ENCODE data around the gene TCOF1.
"Not testable (repeated sequence)": the region's sequence is repeated elsewhere in the genome, so short reads cannot be mapped to it uniquely, and the experiment has no call there.

The TCOF1 gene

GRCh38 chr5:150407096-150407720 is 49.7 kb downstream of the TCOF1 start:
- DNase-seq: no peak

GRCh38 chr5:150408231-150408943 is 50.9 kb downstream of the TCOF1 start:
- DNase-seq: no peak

- DNase-seq: peak; percentile 27
Observed at GRCh38 chr5:150409638-150410523, 52.4 kb downstream of the TCOF1 start.

- peak; percentile 26 for DNase-seq
Observed at GRCh38 chr5:150410524-150411244, 53.2 kb downstream of the TCOF1 start.

GRCh38 chr5:150411245-150411979 is 53.9 kb downstream of the TCOF1 start:
- no peak for DNase-seq

GRCh38 chr5:150412319-150413175 is 55.0 kb downstream of the TCOF1 start, which contains the start of gene CD74:
Gene CD74, minus strand, starts transcription at chr5:150412910. Its CDS starts 161 bp downstream, at chr5:150412749.
- no peak for DNase-seq

GRCh38 chr5:150413176-150413901 is 55.8 kb downstream of the TCOF1 start:
- no peak for DNase-seq

- not testable (repeated sequence) for DNase-seq
Observed at GRCh38 chr5:150413902-150414790, 56.6 kb downstream of the TCOF1 start.

- DNase-seq: no peak
Observed at GRCh38 chr5:150419630-150420270, 62.3 kb downstream of the TCOF1 start.

GRCh38 chr5:150422075-150422474 is 64.6 kb downstream of the TCOF1 start:
- no peak for DNase-seq

GRCh38 chr5:150422758-150423157 is 65.3 kb downstream of the TCOF1 start:
- no peak for DNase-seq

- not testable (repeated sequence) for DNase-seq
Observed at GRCh38 chr5:150426165-150426564, 68.7 kb downstream of the TCOF1 start.

GRCh38 chr5:150428106-150428876 is 70.8 kb downstream of the TCOF1 start:
- DNase-seq: no peak

- DNase-seq: no peak
Observed at GRCh38 chr5:150428978-150429377, 71.5 kb downstream of the TCOF1 start.

- no peak for DNase-seq
Observed at GRCh38 chr5:150429410-150429873, 71.9 kb downstream of the TCOF1 start.

- DNase-seq: no peak
Observed at GRCh38 chr5:150431048-150431447, 73.6 kb downstream of the TCOF1 start.

- no peak for DNase-seq
Observed at GRCh38 chr5:150431574-150431973, 74.1 kb downstream of the TCOF1 start.

- no peak for DNase-seq
Observed at GRCh38 chr5:150434464-150434863, 77.0 kb downstream of the TCOF1 start.
